Panc1 (cell line): ENCODE data around the gene HDAC7. TPM values are rescaled to one million over a fixed set of nuclear protein-coding genes. Genes with fewer than 3 reads are reported as not detected.

Experiments
- ATAC-seq: fragments of 200-7000 bp; cut with Tn5 transposase; 2 replicates; pipeline ENCODE4 v1.9.1; 2020; ENCODE audit warnings: mild to moderate bottlenecking, moderate library complexity
- BruUV-seq: library from RNA; stranded (reverse); fragments of 400-500 nt; replicated peaks from 2 replicates; lab custom pipeline; 2021; lab: Mats Ljungman, UMichigan
- CTCF ChIA-PET: fragments of 300-600 bp; sonication (Branson Sonifier 250); formaldehyde crosslinking; loops from one replicate; lab custom pipeline; 2022; ENCODE audit warnings: antibody characterized with exemption; lab: Charles Lee
- POLR2A ChIA-PET: fragments of 300-600 bp; sonication (Branson Sonifier 250); formaldehyde crosslinking; loops from one replicate; lab custom pipeline; 2022; ENCODE audit warnings: antibody characterized with exemption; lab: Charles Lee
- DNase-seq: peaks from one replicate; pipeline ENCODE4 v3.0.0-alpha.2; 2010; ENCODE audit warnings: low read depth, low spot score
- H3K27ac ChIP-seq: 2 replicates; pipeline ENCODE4 v1.5.1; 2011; ENCODE audit warnings: mild to moderate bottlenecking, low read length, inconsistent platforms
- H3K27me3 ChIP-seq: fragments of 200-500 bp; sonication (Bioruptor generic); 2 replicates; pipeline ENCODE4 v1.6.0; 2014; ENCODE audit warnings: low read length, inconsistent platforms; ENCODE audit not compliant: control insufficient read depth, insufficient read depth
- H3K36me3 ChIP-seq: fragments of 200-500 bp; sonication (Bioruptor generic); 2 replicates; pipeline ENCODE4 v1.5.1; 2014; ENCODE audit warnings: inconsistent platforms, mild to moderate bottlenecking, low read length, moderate library complexity; ENCODE audit not compliant: control insufficient read depth, insufficient read depth
- H3K4me1 ChIP-seq: 2 replicates; pipeline ENCODE4 v1.5.1; 2011; ENCODE audit warnings: inconsistent platforms, mild to moderate bottlenecking, low read length, moderate library complexity; ENCODE audit not compliant: control insufficient read depth, insufficient read depth
- H3K4me3 ChIP-seq, 2 experiments: 2 replicates each; pipeline ENCODE4 v1.5.1; 2011 to 2012; ENCODE audit warnings: low read depth in 2 of 2, low read length in 2 of 2, mild to moderate bottlenecking in 2 of 2, inconsistent platforms in 1 of 2, moderate library complexity in 1 of 2
- H3K9me3 ChIP-seq: fragments of 200-500 bp; sonication (Bioruptor generic); 2 replicates; pipeline ENCODE4 v1.5.1; 2014; ENCODE audit warnings: low read depth, mild to moderate bottlenecking, inconsistent platforms, low read length, moderate library complexity; ENCODE audit not compliant: control insufficient read depth, insufficient read depth
- POLR2AphosphoS5 ChIP-seq: IDR thresholded peaks from 2 replicates; pipeline ENCODE4 v1.6.1; 2012; ENCODE audit warnings: mild to moderate bottlenecking, low read depth, low read length, moderate library complexity
- SIN3A ChIP-seq: IDR thresholded peaks from 2 replicates; pipeline ENCODE4 v1.6.1; 2012; ENCODE audit warnings: low read depth, mild to moderate bottlenecking, low read length, moderate library complexity, borderline replicate concordance; ENCODE audit not compliant: insufficient read depth
- TCF7L2 ChIP-seq: IDR thresholded peaks from 2 replicates; pipeline ENCODE4 v1.6.1; 2011; ENCODE audit warnings: mild to moderate bottlenecking, low read depth, low read length, inconsistent platforms
- in situ Hi-C: cut with HindIII; loops from 2 replicates; pipeline ENCODE4 v1.10.0; 2016; ENCODE audit warnings: low sequenced_read_pairs, low pct_unique_long_range_greater_than_20kb
- intact Hi-C: fragments of 100-400 bp; cut with micrococcal nuclease; formaldehyde crosslinking; loops from one replicate; pipeline ENCODE4 v1.10.0; 2022; ENCODE audit not compliant: unreplicated experiment
- total RNA-seq: library from RNA; stranded (reverse); gene quantifications from one replicate; pipeline ENCODE4 v1.2.1, GENCODE V29; 2021; ENCODE audit not compliant: unreplicated experiment
- TF ChIP-seq, protein P1 (sequence below): fragments of 450-650 bp; IDR thresholded peaks from 2 replicates; pipeline ENCODE4 v1.5.1; 2017; ENCODE audit warnings: mild to moderate bottlenecking
- TF ChIP-seq, protein P2 (sequence below), 2 experiments: IDR thresholded peaks; 2 replicates each; pipeline ENCODE4 v1.6.1; 2011 to 2012; ENCODE audit warnings: low read depth in 2 of 2, control low read depth in 1 of 2, low read length in 1 of 2, mild to moderate bottlenecking in 1 of 2, moderate library complexity in 1 of 2; ENCODE audit not compliant: insufficient read depth in 1 of 2

The HDAC7 gene
- total RNA-seq, 1 experiment from 2014 or later = 84.2 TPM

DNA sequence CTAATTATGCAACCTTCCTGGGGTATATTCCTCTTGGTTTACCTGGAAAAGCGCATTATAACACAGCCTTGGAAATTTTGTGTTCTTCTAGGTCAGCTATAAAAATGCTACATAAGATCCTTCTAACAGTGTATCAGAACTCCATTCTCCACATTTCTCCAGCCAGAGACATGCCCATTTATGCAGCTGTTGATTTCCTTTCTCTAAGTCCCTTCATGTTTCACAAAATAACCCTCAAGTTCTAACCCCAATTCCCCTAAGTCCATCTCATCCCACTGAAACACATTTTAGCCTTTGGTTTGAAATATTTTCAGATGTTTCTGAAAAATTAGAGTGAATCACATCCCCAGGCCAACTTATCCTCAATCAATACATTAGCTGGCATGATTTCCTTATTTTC lies 20.9 kb upstream of the HDAC7 start:
- H3K27ac ChIP-seq = no peak overlapping the region
- no TSS peak for BruUV-seq
- H3K36me3 ChIP-seq = no peaks in the 10 kb centered on the region
- DNase-seq (no peak), ATAC-seq (no peak)
- peaks cover 3% of the 10 kb centered on the region; the same call in 1 of the 2 replicates for H3K27me3 ChIP-seq
- TF ChIP-seq, protein P1, sequence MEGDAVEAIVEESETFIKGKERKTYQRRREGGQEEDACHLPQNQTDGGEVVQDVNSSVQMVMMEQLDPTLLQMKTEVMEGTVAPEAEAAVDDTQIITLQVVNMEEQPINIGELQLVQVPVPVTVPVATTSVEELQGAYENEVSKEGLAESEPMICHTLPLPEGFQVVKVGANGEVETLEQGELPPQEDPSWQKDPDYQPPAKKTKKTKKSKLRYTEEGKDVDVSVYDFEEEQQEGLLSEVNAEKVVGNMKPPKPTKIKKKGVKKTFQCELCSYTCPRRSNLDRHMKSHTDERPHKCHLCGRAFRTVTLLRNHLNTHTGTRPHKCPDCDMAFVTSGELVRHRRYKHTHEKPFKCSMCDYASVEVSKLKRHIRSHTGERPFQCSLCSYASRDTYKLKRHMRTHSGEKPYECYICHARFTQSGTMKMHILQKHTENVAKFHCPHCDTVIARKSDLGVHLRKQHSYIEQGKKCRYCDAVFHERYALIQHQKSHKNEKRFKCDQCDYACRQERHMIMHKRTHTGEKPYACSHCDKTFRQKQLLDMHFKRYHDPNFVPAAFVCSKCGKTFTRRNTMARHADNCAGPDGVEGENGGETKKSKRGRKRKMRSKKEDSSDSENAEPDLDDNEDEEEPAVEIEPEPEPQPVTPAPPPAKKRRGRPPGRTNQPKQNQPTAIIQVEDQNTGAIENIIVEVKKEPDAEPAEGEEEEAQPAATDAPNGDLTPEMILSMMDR = no peak
- TF ChIP-seq SIN3A = no peak
- no peak for TF ChIP-seq POLR2AphosphoS5
- TF ChIP-seq, protein P2, sequence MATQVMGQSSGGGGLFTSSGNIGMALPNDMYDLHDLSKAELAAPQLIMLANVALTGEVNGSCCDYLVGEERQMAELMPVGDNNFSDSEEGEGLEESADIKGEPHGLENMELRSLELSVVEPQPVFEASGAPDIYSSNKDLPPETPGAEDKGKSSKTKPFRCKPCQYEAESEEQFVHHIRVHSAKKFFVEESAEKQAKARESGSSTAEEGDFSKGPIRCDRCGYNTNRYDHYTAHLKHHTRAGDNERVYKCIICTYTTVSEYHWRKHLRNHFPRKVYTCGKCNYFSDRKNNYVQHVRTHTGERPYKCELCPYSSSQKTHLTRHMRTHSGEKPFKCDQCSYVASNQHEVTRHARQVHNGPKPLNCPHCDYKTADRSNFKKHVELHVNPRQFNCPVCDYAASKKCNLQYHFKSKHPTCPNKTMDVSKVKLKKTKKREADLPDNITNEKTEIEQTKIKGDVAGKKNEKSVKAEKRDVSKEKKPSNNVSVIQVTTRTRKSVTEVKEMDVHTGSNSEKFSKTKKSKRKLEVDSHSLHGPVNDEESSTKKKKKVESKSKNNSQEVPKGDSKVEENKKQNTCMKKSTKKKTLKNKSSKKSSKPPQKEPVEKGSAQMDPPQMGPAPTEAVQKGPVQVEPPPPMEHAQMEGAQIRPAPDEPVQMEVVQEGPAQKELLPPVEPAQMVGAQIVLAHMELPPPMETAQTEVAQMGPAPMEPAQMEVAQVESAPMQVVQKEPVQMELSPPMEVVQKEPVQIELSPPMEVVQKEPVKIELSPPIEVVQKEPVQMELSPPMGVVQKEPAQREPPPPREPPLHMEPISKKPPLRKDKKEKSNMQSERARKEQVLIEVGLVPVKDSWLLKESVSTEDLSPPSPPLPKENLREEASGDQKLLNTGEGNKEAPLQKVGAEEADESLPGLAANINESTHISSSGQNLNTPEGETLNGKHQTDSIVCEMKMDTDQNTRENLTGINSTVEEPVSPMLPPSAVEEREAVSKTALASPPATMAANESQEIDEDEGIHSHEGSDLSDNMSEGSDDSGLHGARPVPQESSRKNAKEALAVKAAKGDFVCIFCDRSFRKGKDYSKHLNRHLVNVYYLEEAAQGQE (IDR thresholded peaks at IDR 0.05; ENCODE audit: insufficient read depth in 1 of 2, low read depth in 2 of 2, low read length in 1 of 2) = no peak
- TF ChIP-seq TCF7L2 = no peak
- POLR2A ChIA-PET = no interaction called here
- CTCF ChIA-PET = interaction anchor here (0.7 to 4.1 kb wide), 5 partner anchors 10 to 97 kb away, joined by 3 to 24 read pairs (median 4); no protein-coding TSS in a partner anchor
- H3K4me3 ChIP-seq = no peak overlapping the region
- no peaks in the 10 kb centered on the region for H3K9me3 ChIP-seq
- no peaks in the 10 kb centered on the region for H3K4me1 ChIP-seq
- in situ Hi-C loops (no loop called here), intact Hi-C loops (no loop called here)

DNA sequence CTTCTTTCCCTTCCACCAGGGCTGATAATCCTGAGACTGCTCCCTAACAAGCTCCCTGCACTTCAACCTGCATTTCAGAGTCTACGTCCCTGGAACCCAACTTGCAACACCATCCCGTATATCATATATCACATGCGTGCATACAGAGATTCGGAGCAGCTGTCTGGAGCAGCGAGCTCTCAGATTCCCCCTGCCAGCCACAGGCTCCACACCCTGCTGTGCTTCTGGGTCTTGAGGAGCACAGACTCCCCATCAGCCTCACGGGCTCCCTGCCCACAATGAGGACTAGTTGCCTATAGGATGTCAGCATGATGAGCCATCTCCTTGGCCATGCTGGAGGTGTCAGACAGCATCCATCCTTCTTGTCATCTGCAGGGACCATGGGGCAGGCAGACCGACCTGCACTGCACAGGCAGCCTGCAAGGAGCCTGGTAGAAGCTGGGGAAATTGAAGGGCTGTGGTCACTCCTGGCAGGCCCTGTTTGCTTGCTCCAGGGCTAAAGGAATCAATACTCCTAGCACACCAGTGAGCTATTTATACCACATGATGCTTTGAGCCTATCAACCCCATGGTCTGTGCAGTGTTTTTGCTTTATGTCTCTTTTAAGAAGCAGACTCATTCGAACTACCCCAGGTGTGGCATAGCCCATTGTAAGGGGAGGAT lies 19.6 kb upstream of the HDAC7 start:
- intact Hi-C loops = loop anchor here (5.0 to 10.0 kb wide), 3 partner anchors 57 to 187 kb away; no protein-coding TSS in a partner anchor
- ATAC-seq (no peak; the same call in 1 of the 2 replicates), DNase-seq (no peak)
- in situ Hi-C loops = no loop called here
- H3K36me3 ChIP-seq = no peaks in the 10 kb centered on the region
- POLR2A ChIA-PET = interaction anchor here (0.7 to 0.9 kb wide), 2 partner anchors 22 to 67 kb away, joined by 3 to 4 read pairs; no protein-coding TSS in a partner anchor
- peaks cover 3% of the 10 kb centered on the region; the same call in 1 of the 2 replicates for H3K27me3 ChIP-seq
- no TSS peak for BruUV-seq
- H3K4me1 ChIP-seq = no peaks in the 10 kb centered on the region
- TF ChIP-seq POLR2AphosphoS5 (no peak), SIN3A (no peak), TCF7L2 (no peak)
- TF ChIP-seq, protein P1 = no peak
- H3K4me3 ChIP-seq = no peak overlapping the region
- H3K9me3 ChIP-seq = no peaks in the 10 kb centered on the region
- no peak overlapping the region for H3K27ac ChIP-seq
- CTCF ChIA-PET = interaction anchor here (0.6 to 4.1 kb wide), 20 partner anchors 27 to 122 kb away, joined by 3 to 24 read pairs (median 4); partner anchors contain the start of gene RAPGEF3
